SK-N-SH (cell line): Measurements from ENCODE around the gene DACT2.

Experiments
- ELF1 ChIP-seq: IDR thresholded peaks from 2 replicates; pipeline ENCODE4 v1.4.0; 2012
- NFIC ChIP-seq: IDR thresholded peaks from 2 replicates; pipeline ENCODE4 v1.4.0; 2012; ENCODE audit warnings: borderline replicate concordance
- POLR2AphosphoS5 ChIP-seq: IDR thresholded peaks from 2 replicates; pipeline ENCODE4 v1.6.1; 2012; ENCODE audit warnings: low read depth, low read length
- RAD21 ChIP-seq: IDR thresholded peaks from 2 replicates; pipeline ENCODE4 v1.6.1; 2012; ENCODE audit warnings: mild to moderate bottlenecking, low read length
- SMC3 ChIP-seq: IDR thresholded peaks from 2 replicates; pipeline ENCODE4 v1.6.1; 2012; ENCODE audit warnings: low read depth, low read length, improper control_type of control experiment
- TAF1 ChIP-seq: IDR thresholded peaks from 2 replicates; pipeline ENCODE4 v1.6.1; 2012; ENCODE audit warnings: low read depth, mild to moderate bottlenecking, low read length, moderate library complexity, borderline replicate concordance
- ZBTB33 ChIP-seq: IDR thresholded peaks from 2 replicates; pipeline ENCODE4 v1.4.0; 2012; ENCODE audit warnings: low read depth, borderline replicate concordance
- TF ChIP-seq, protein P1 (sequence below): fragments of 200-600 bp; sonication (generic); IDR thresholded peaks from 2 replicates; pipeline ENCODE4 v1.6.1; 2017; ENCODE audit warnings: antibody characterized with exemption, mild to moderate bottlenecking, moderate library complexity
- TF ChIP-seq, protein P2 (sequence below): IDR thresholded peaks from 2 replicates; pipeline ENCODE4 v1.4.0; 2012; ENCODE audit warnings: low read depth

GRCh38 chr6:168331058-168331457 is 11.5 kb upstream of the DACT2 start:
- TF ChIP-seq RAD21 (no peak), ELF1 (no peak), POLR2AphosphoS5 (no peak), TAF1 (no peak), NFIC (no peak), ZBTB33 (no peak), SMC3 (no peak)
- TF ChIP-seq, protein P1, sequence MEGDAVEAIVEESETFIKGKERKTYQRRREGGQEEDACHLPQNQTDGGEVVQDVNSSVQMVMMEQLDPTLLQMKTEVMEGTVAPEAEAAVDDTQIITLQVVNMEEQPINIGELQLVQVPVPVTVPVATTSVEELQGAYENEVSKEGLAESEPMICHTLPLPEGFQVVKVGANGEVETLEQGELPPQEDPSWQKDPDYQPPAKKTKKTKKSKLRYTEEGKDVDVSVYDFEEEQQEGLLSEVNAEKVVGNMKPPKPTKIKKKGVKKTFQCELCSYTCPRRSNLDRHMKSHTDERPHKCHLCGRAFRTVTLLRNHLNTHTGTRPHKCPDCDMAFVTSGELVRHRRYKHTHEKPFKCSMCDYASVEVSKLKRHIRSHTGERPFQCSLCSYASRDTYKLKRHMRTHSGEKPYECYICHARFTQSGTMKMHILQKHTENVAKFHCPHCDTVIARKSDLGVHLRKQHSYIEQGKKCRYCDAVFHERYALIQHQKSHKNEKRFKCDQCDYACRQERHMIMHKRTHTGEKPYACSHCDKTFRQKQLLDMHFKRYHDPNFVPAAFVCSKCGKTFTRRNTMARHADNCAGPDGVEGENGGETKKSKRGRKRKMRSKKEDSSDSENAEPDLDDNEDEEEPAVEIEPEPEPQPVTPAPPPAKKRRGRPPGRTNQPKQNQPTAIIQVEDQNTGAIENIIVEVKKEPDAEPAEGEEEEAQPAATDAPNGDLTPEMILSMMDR, result no peak
- TF ChIP-seq, protein P2, sequence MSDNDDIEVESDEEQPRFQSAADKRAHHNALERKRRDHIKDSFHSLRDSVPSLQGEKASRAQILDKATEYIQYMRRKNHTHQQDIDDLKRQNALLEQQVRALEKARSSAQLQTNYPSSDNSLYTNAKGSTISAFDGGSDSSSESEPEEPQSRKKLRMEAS, result no peak
